GM19324 (cell line): ENCODE data around the gene EVPLL.
"Not testable (repeated sequence)": the region's sequence is repeated elsewhere in the genome, so short reads cannot be mapped to it uniquely, and the experiment has no call there.

Experiments
- ATAC-seq: cut with Tn5 transposase; IDR thresholded peaks from one replicate; pipeline ENCODE4 v1.9.1; 2021; ENCODE audit warnings: mild to moderate bottlenecking, moderate library complexity; ENCODE audit not compliant: unreplicated experiment, low FRiP score

Gene EVPLL

GRCh38 chr17:18378614-18379013, 1.0 kb downstream of the EVPLL start:
- ATAC-seq = not testable (repeated sequence)

DNA sequence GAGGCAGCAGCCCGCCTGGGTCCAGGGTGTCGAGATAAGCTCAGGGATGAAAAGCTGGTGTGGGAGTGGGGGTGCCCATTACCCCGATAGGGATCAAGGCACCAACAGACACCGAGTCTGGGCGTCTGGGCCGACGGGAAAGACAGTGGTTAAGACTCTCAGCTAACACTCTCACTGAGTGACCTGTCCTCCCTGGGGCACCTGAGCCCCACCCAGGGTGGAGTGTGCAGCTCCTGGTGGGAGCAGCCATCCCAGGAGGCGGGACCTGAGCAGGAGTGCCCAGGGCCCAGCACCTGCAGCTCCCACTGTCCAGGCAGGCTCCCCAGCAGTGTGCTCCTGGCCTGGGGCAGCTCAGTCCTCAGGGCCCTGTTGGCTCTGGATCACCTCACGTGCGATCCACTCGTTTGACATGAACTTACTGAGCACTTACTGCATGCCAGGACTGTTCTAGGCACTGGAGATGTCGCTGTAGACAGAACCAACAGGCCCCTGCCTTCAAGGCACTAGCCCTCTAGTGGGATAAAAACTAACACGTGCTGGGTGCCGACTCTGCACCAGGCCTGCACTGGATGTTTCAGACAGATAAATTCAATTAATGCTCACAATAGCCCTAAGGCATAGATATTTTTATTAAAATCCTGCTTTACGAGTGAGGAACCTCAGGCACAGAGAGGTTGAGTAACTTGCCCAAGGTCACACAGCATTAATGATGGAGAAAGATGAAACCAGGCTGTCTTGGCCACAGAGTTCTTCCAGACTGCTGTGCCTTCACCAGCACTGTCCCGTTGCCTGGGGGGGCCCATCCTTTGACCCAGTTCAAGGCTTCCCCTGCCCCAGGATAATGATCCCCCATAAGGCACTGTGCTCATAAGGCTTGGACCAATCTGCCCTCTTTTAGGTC, 1.9 kb downstream of the EVPLL start:
- no peak for ATAC-seq

DNA sequence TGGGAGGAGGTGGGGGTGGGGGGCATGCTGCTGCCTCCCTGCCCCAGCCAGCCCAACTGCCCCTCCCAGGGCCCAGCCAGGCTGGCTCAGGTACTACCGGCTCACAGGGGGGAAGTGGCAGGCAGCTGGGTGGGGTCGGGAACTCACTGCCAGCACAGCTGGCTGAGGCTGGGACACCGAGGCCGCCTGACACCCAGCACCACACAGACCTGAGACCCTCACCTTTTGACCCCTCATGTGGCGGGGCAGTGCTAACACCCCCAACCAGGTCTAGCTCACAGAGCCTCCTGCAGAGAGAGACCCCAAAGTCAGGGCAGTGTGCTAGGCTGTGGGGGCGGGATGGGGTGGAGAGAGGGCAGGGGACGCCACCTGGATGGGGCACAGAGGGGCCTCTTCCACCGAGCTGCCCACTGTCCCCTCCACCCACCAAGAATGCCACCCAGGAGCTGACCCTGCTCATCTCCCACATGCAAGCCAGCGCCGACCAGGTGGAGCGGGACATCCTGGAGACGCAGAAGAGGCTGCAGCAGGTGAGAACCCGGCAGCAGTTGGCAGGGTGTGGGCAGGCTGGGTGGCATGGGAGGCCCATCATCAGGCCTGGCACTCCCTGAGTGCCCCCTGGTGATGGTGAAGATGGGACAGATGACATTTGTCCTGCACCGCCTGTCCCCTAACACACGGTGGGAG, 3.0 kb downstream of the EVPLL start:
- no peak for ATAC-seq

DNA sequence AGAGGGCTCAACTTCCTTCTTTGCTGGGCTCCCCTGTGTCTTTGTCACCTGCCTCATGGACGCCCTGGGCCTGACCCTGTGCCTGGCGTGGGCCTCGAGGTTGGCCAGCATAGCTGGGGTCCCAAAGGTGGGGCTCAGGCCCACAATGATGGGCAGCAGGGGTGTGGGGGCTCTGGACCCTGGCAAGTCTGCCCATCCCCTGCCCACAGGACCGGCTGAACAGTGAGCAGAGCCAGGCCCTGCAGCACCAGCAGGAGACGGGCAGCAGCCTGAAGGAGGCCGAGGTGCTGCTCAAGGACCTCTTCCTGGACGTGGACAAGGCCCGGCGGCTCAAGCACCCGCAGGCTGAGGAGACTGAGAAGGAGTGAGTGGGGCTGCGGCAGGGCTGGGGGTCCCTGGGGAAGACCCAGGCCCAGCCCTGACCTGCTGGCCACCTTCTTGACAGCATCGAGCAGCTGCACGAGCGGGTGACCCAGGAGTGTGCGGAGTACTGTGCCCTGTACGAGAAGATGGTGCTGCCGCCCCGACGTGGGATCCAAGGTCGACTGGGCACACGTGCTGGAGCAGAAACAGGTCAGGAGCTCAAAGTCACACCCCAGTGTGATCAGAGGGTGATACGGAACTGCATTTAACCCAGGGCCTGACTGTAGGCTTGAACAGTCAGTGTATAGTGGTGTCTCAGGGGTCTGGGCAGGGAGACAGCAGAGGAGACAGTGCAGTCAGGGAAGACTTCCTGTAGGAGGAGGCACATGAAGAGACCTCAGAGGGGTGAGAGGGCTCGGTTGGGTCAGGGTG, 3.8 kb downstream of the EVPLL start:
- no peak for ATAC-seq

DNA sequence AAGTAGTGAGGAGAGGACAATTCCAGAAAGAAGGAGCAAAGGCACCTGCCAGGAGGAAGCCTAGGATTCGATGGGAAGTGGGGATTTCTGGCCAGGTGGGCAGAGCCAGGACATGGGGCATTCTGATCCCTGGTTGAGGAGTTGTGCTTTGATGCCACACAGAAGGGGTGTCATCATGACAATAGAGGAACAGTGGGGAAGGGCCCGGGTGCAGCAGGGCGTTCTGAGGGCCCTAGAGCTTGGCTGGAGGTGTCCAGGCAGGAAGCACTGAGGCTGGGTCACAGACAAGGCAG, 4.3 kb downstream of the EVPLL start:
- no peak for ATAC-seq

GRCh38 chr17:18382441-18383078, 5.0 kb downstream of the EVPLL start:
- no peak for ATAC-seq

- not testable (repeated sequence) for ATAC-seq
Measured at GRCh38 chr17:18383079-18383481, 5.5 kb downstream of the EVPLL start.

DNA sequence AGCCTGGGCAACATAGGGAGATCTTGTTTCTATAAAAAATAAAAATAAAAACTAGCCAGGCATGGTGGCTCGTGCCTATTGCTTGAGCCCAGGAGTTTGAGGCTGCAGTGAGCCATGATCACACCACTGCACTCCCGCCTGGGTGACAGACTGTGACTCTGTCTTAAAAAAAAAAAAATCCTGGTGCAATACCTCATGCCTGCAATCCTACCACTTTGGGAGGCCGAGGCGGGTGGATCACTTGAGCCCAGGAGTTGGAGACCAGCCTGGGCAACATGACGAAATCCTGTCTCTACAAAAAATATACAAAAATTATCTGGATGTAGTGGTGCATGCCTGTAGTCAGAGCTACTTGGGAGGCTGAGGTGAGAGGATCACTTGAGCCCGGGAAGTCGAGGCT, 6.7 kb downstream of the EVPLL start:
- not testable (repeated sequence) for ATAC-seq

- not testable (repeated sequence) for ATAC-seq
Measured at GRCh38 chr17:18387583-18387982, 10.0 kb downstream of the EVPLL start.

DNA sequence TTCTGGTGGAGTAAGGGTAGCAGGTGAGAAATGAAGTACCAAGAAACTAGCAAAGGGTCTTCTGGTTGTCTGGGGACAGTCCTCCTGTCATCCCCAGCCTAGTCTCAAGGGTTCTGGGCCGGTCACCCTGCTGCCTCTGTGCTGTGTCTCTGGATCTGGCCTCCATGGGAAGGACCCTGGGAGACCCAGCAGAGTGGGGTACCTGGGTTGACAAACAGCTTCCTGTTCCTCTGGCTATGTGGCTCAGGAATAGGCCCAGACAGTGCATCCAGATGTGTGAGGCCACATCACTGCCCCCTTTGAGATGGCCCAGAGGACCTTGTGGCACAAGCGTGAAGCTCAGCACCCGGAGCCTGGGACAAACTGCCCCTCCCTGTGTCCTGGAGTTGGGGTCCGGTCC, 10.7 kb downstream of the EVPLL start:
- ATAC-seq = not testable (repeated sequence)

GRCh38 chr17:18388728-18389127, 11.2 kb downstream of the EVPLL start:
- not testable (repeated sequence) for ATAC-seq

- not testable (repeated sequence) for ATAC-seq
Measured at GRCh38 chr17:18401872-18402590, 24.5 kb downstream of the EVPLL start.

DNA sequence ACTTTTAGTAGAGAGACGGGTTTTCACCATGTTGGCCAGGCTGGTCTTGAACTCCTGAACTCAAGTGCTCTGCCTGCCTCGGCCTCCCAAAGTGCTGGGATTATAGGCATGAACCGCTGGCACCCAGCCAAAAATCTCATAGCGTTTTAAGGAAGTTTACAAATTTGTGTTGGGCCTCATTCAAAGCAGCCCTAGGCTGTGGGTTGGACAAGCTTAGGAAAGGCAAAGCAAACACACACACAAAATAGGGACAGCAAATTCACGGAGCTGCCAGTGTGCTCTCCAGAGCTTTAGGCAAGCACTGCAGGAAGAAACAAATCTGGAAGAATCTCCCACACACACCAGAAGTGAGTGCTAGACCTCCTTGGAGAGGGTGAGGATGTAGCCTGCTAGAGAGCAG, 25.6 kb downstream of the EVPLL start:
- ATAC-seq = not testable (repeated sequence)

DNA sequence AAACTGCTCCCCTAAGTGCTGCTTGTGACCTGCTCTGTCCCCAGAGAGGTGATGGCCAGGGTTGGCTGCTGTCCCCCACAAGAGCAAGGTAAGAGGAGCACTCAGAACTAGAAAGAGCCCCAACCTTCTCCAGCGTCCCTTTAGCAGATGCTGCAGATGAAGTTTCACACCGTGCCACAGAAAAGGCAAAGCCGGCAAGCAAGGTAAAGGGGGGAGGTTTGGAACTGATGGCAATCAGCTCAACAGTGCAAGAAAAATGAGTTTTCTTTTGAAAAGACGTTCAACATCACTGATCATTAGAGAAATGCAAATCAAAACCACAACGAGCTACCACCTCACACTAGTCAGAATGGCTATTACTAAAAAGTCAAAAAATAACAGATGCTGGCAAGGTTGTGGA, 26.0 kb downstream of the EVPLL start:
- peak; percentile 71 for ATAC-seq

DNA sequence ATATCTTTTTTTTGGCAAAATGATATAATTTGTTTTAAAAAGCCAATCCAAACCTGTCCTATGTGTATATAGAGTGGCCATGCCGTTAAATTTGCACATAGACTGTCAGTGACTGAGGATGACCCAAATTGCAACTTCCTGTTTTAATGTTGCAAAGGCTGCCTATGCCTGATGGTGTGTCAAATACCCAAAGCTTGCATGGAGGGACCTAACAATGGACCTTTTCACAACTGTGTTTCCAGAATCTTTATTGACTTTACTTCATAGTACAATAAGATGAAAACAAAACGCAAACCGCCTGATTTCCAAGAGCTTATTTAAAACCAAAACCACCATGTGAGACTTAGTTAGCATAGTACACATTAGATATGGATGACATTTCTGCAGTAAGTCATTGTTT, 31.3 kb downstream of the EVPLL start:
- ATAC-seq = not testable (repeated sequence)

DNA sequence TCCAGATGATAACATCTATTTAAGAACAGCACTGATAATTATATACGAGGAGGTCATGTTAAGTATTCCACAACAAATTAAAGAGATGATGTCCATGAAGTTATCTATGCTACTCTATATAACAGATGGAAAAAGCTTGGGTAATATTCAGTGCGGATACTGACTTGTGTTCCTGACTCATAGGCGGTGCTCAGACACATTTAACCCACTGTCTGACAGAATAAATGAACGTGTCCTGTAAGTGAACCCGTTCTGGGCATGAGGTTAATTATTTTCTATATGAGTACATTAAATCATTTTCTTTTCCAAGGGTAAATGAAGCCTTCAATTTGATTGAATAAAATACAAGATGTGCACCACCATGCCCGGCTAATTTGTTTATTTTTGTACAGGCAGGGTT, 31.7 kb downstream of the EVPLL start:
- not testable (repeated sequence) for ATAC-seq

DNA sequence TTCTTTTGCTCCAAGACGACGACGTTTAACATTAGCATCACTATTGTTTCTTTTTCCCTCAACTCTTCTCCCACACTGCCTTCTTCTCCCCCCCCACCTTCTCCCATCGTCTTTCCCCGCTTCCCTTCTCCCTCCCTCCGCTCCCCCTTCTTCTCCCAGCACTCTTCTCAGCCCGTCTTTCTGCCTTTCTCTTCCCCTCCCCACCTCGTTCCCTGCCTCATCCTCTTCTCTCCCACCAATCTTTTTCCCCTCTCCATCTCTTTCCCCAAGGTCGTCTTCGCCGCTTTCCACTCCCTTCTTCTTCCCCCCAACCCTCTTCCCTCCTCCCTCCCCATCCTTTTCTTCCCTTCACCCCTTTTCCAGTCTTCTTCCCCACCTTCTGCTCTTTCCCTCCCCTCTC, 33.2 kb downstream of the EVPLL start:
- not testable (repeated sequence) for ATAC-seq

GRCh38 chr17:18411377-18411864, 33.8 kb downstream of the EVPLL start:
- ATAC-seq = not testable (repeated sequence)

DNA sequence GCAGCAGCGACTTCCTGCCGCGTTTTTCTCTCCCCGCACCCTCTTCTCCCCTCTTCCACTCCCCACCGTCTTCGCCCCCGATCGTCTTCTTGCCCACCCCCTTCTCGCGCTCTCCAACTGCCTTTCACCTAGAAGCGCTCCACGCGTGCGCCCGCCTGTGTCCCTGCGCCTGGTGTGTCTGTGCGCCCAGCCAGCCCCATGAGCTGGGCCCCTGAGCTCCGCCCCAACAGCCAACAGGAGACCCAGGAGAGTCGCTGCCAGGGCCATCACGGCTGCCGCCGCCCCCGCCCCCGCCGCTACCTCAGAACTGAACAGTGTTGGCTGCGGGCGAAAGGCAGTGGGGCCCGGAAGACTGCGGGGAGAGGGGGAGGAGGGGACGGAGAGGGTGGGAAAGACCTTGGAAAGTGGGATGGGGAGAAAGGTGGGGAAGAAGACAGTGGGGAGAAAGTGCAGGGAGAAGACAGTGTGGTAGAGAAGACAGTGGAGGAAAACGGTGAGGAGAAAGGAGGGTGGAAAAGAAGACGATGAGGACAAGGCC, 34.5 kb downstream of the EVPLL start:
- peak; percentile 49 for ATAC-seq
